MCF 10A (cell line): Measurements from ENCODE around the gene TUBA3E. TPM values are rescaled to one million over a fixed set of nuclear protein-coding genes. Genes with fewer than 3 reads are reported as not detected.
A peak's percentile ranks its signal among the peaks of the same experiment; 100 is the strongest.
"Not testable (repeated sequence)": the region's sequence is repeated elsewhere in the genome, so short reads cannot be mapped to it uniquely, and the experiment has no call there.

ENCODE experiments used
- BruUV-seq: library from RNA; stranded (reverse); fragments of 400-500 nt; replicated peaks from 2 replicates; lab custom pipeline; 2021; lab: Mats Ljungman, UMichigan
- CTCF ChIA-PET: fragments of 300-600 bp; sonication (Branson Sonifier 250); formaldehyde crosslinking; extraction: SDS; loops from one replicate; lab custom pipeline; 2021; ENCODE audit warnings: antibody characterized with exemption, inconsistent platforms; lab: Yijun Ruan, JAX
- POLR2A ChIA-PET: fragments of 300-600, 350-650 bp; sonication (Branson Sonifier 250); formaldehyde crosslinking; extraction: SDS; loops from one replicate; lab custom pipeline; 2020; ENCODE audit warnings: antibody characterized with exemption, inconsistent platforms; lab: Yijun Ruan, JAX
- DNase-seq: peaks from one replicate; pipeline ENCODE4 v3.0.0-alpha.2; 2018; ENCODE audit not compliant: unreplicated experiment
- H3K27ac Mint-ChIP-seq: one replicate; pipeline ENCODE4 v1.8.0; 2022; ENCODE audit warnings: mild to moderate bottlenecking, low read depth, mixed read lengths; ENCODE audit not compliant: unreplicated experiment
- H3K27me3 Mint-ChIP-seq: one replicate; pipeline ENCODE4 v1.8.0; 2022; ENCODE audit warnings: mixed read lengths; ENCODE audit not compliant: insufficient read depth, unreplicated experiment
- H3K36me3 Mint-ChIP-seq: one replicate; pipeline ENCODE4 v1.8.0; 2022; ENCODE audit warnings: mild to moderate bottlenecking, moderate library complexity, mixed read lengths; ENCODE audit not compliant: insufficient read depth, unreplicated experiment
- H3K4me1 Mint-ChIP-seq: one replicate; pipeline ENCODE4 v1.8.0; 2022; ENCODE audit warnings: mixed read lengths; ENCODE audit not compliant: insufficient read depth, unreplicated experiment
- H3K4me3 Mint-ChIP-seq: one replicate; pipeline ENCODE4 v1.8.0; 2022; ENCODE audit warnings: mild to moderate bottlenecking, moderate library complexity, mixed read lengths; ENCODE audit not compliant: unreplicated experiment
- H3K9me3 Mint-ChIP-seq: one replicate; pipeline ENCODE4 v1.8.0; 2022; ENCODE audit warnings: mixed read lengths; ENCODE audit not compliant: unreplicated experiment
- intact Hi-C: fragments of 100-400 bp; cut with micrococcal nuclease; formaldehyde crosslinking; loops from 2 replicates; pipeline ENCODE4 v1.14.1; 2022
- total RNA-seq: library from RNA; stranded (reverse); gene quantifications from 2 replicates; pipeline ENCODE4 v1.2.3, GENCODE V29; 2022
- TF ChIP-seq, protein P1 (sequence below): fragments of 200-600 bp; IDR thresholded peaks from one replicate; pipeline ENCODE4 v1.8.0; 2022; ENCODE audit warnings: antibody characterized with exemption, mild to moderate bottlenecking; ENCODE audit not compliant: unreplicated experiment

Gene TUBA3E
- total RNA-seq, 1 experiment from 2014 or later: not detected

GRCh38 chr2:130150181-130151144 is 47.8 kb downstream of the TUBA3E start:
- CTCF ChIA-PET: no interaction called here
- DNase-seq: no peak

GRCh38 chr2:130148515-130148914 is 49.7 kb downstream of the TUBA3E start:
- H3K9me3 Mint-ChIP-seq, BruUV-seq, H3K4me1 Mint-ChIP-seq, DNase-seq, H3K27ac Mint-ChIP-seq, intact Hi-C loops, H3K27me3 Mint-ChIP-seq, POLR2A ChIA-PET, CTCF ChIA-PET, H3K4me3 Mint-ChIP-seq, H3K36me3 Mint-ChIP-seq: not testable (repeated sequence)

More at GRCh38 chr2:130150181-130151144, 47.8 kb downstream of the TUBA3E start:
- peaks cover 6% of the 10 kb centered on the region for H3K36me3 Mint-ChIP-seq
- H3K27ac Mint-ChIP-seq: no peak overlapping the region
- BruUV-seq: no TSS peak
- H3K4me1 Mint-ChIP-seq: no peaks in the 10 kb centered on the region
- H3K9me3 Mint-ChIP-seq: no peaks in the 10 kb centered on the region
- TF ChIP-seq, protein P1, sequence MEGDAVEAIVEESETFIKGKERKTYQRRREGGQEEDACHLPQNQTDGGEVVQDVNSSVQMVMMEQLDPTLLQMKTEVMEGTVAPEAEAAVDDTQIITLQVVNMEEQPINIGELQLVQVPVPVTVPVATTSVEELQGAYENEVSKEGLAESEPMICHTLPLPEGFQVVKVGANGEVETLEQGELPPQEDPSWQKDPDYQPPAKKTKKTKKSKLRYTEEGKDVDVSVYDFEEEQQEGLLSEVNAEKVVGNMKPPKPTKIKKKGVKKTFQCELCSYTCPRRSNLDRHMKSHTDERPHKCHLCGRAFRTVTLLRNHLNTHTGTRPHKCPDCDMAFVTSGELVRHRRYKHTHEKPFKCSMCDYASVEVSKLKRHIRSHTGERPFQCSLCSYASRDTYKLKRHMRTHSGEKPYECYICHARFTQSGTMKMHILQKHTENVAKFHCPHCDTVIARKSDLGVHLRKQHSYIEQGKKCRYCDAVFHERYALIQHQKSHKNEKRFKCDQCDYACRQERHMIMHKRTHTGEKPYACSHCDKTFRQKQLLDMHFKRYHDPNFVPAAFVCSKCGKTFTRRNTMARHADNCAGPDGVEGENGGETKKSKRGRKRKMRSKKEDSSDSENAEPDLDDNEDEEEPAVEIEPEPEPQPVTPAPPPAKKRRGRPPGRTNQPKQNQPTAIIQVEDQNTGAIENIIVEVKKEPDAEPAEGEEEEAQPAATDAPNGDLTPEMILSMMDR: no peak
- H3K27me3 Mint-ChIP-seq: no peaks in the 10 kb centered on the region
- POLR2A ChIA-PET: interaction anchor here (0.6 kb wide), 1 partner anchor 186 kb away, joined by 3 read pairs; no protein-coding TSS in a partner anchor
- H3K4me3 Mint-ChIP-seq: no peak overlapping the region
- intact Hi-C loops: no loop called here

- POLR2A ChIA-PET, CTCF ChIA-PET: not testable (repeated sequence)
Observed at GRCh38 chr2:130145006-130145414, 53.2 kb downstream of the TUBA3E start, which contains the start of gene CCDC74B. Gene CCDC74B, minus strand, starts transcription at chr2:130145112. Its CDS starts 116 bp downstream, at chr2:130144996.

DNA sequence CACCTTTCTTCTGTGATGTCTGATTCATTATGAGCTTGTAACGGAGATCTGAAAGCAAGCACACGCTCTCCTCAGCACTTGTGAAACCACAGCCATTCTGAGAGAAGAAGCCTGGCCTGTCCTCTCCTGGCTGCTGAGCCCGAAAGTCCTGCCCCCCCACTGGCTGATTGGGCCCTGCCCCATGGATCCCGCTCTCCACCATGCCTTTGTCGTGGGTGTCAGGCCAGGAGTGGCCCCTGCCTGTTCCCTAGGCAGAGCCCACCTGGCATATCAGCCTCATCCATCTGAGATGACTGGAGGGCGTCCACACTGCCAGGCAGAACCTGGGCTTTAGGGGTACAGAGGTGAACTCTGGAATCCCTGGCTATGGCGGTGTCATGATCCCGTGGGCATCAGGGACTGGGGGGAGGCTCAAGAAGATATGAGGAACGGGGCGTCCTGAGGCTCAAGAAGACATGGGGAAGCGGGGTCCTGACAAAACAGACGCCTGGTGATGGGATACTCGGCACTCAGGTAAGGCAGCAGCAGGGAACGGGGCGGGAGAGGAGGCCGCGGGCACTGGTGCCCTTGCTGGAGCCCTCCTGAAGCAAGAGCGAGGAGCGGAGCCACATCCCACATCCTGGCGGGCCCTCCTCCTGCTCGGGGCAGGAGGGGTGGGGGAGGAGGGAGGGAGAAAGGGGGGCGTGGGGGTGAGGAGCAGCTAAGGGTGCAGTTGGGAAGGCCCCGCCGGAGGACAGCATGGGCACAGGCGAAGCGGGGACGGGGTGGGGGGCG is 54.8 kb downstream of the TUBA3E start:
- not testable (repeated sequence) for BruUV-seq, H3K27me3 Mint-ChIP-seq

More at GRCh38 chr2:130145006-130145414, 53.2 kb downstream of the TUBA3E start, which contains the start of gene CCDC74B:
- H3K4me1 Mint-ChIP-seq, H3K27me3 Mint-ChIP-seq, intact Hi-C loops, H3K36me3 Mint-ChIP-seq, BruUV-seq, H3K9me3 Mint-ChIP-seq: not testable (repeated sequence)
- Mint-ChIP-seq H3K27ac (peak within 1 kb of the TSS; percentile 57), H3K4me3 (peak within 1 kb of the TSS; percentile 70)
- DNase-seq: peak; percentile 26

DNA sequence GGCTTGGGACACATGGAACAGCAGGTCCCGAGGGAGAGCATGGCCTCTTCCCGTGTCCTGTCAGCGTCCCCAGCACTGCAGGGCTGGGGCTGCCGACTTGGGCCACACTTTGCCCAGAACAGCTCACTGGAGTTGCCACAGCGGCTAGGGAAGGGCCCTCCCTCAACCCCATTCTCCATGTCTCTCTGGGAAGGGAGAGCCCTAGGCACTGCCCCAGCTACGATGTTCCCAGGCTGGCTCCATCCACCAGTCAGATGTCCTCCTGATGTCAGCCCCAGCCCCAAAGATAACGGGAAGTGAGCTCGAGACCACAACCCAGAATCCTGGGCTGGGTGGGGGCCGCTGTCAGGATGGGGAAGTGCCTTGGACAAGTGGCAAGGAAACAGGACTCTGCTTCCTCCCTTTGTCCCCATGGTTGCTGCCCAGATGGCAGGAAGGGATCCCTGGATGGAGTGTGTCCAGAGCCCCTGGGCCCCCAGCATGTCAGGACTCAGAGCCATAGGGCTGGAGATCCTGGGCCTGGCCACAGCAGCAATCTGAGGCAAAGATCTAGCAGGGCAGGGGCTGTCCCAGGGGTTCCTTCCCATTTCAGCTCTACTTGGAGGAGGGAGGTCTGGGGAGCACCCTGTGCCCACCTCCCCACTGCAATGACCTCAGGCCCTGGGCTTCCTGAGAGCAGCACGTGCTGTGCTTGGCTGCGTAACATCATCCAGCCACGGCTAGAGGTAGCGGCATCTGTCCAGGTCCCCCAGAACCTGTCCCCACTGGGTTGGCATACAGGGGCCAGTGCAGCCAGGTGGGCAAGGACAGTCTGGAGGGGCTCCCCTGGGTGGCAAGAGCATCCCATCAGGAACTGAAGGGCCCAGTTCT is 55.6 kb downstream of the TUBA3E start:
- DNase-seq, H3K27me3 Mint-ChIP-seq, CTCF ChIA-PET, H3K9me3 Mint-ChIP-seq, H3K36me3 Mint-ChIP-seq, BruUV-seq, intact Hi-C loops, H3K4me3 Mint-ChIP-seq, H3K27ac Mint-ChIP-seq, H3K4me1 Mint-ChIP-seq: not testable (repeated sequence)
- POLR2A ChIA-PET: interaction anchor here (0.7 kb wide), 1 partner anchor 186 kb away, joined by 3 read pairs; no protein-coding TSS in a partner anchor

More for the DNA sequence above, 54.8 kb downstream of the TUBA3E start:
- ChIA-PET POLR2A (interaction anchor here (0.7 kb wide), 1 partner anchor 187 kb away, joined by 3 read pairs; no protein-coding TSS in a partner anchor), CTCF (interaction anchor here (0.6 to 0.7 kb wide), 2 partner anchors 10 to 204 kb away, joined by 3 read pairs; no protein-coding TSS in a partner anchor)
- H3K9me3 Mint-ChIP-seq, intact Hi-C loops, H3K4me1 Mint-ChIP-seq, DNase-seq, H3K36me3 Mint-ChIP-seq, H3K27ac Mint-ChIP-seq, H3K4me3 Mint-ChIP-seq: not testable (repeated sequence)

Other genes with a start within 250 kb of the TUBA3E start
- not detected in 2 replicates for gene RAB6C, start 218.8 kb downstream of the TUBA3E start, total RNA-seq
- not detected in 2 replicates for gene POTEF, start 69.2 kb downstream of the TUBA3E start, total RNA-seq
- gene CCDC74B, start 53.3 kb downstream of the TUBA3E start, total RNA-seq: 0.61 TPM in 1 of 2 replicates, not detected in the other
- 40.2 and 41.1 TPM in 2 replicates for gene SMPD4, start 16.8 kb downstream of the TUBA3E start, total RNA-seq
- 402 and 427 TPM in 2 replicates for gene MZT2B, start 16.2 kb downstream of the TUBA3E start, total RNA-seq
- 99.8 and 144 TPM in 2 replicates for gene IMP4, start 144.5 kb upstream of the TUBA3E start, total RNA-seq
- gene PTPN18, start 157.6 kb upstream of the TUBA3E start, total RNA-seq: 34.4 and 43.1 TPM in 2 replicates